Measurements from ENCODE around the gene HINFP. TPM values are rescaled to one million over a fixed set of nuclear protein-coding genes. Genes with fewer than 3 reads are reported as not detected.

The HINFP gene
- total RNA-seq, 4 donors from 2014 or later = 28.1 to 67.9 (median 49.0) TPM

DNA sequence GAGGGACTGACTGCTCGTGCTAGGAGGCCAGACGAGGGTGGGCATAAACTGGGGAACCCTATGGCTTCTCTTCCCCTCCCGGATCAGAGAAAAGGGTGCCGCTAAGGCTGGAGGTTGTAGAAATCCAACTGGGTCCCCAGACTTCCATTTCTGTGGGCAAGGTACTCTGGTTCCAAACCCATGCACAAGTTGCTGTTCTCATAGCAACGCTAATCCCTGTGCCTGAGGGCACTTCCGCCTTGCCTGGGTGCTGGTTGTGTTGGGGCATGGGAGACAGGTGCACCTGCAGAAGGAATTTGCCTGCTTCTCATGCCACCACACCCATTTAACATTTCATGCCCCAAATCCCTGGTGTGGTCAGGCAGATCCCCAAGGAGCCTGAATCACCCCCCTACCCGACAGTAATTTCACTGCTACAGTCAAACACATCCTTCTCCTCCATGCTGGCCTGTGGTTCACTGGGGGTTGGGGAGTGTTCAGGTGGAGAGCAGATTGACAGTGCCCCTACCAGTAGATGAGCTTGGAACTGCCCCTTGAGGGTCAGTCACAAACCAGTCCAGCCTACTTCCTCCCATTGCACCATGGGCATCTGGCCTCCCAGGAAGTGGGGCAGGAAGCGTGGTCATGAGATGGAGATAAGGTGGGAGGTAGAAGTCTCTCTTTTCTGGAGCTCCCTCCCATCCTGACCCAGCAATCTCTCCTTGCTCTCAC, 13.1 kb upstream of the HINFP start:
- Histone ChIP-seq H3K4me3 (peak overlapping the region; percentile 81 to 96 (median 86)), H3K27ac (peak overlapping the region; percentile 85 to 91 (median 88)), H3K9me3 (no peaks in the 10 kb centered on the region), H3K4me1 (peaks cover 5 to 40% (median 10%) of the 10 kb centered on the region in 4 donors), H3K27me3 (no peaks in the 10 kb centered on the region), H3K36me3 (peaks cover 0 to 32% (median 0%) of the 10 kb centered on the region in 3 donors)
- TF ChIP-seq CTCF (IDR thresholded peaks at IDR 0.05) = no peak
- TF ChIP-seq POLR2A (IDR thresholded peaks at IDR 0.05) = peak; percentile 15 to 29
- peak; percentile 63 to 78 (median 64) for DNase-seq

DNA sequence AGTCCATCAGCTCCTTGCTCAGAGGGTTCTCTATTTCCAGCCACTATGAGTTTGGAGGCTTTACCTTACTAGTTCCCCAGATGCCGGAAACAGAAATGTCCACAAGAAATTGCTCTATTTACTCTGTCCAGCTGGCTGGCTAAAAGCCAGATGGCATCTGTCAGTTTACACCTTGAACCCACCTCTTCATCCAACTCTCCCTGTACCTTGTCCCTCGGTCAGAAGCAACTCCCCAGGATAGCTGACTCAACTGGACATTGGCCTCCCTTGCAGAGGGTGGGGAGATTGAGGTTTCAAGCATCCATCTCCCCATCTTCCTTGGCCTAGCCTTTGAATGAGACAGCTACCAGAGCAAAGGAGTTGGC, 12.5 kb upstream of the HINFP start:
- Histone ChIP-seq H3K9me3 (no peaks in the 10 kb centered on the region), H3K4me3 (peak overlapping the region in 3 of 4 donors; percentile 81 to 90 (median 83)), H3K27ac (peak overlapping the region; percentile 85 to 91 (median 88)), H3K36me3 (peaks cover 0 to 38% (median 0%) of the 10 kb centered on the region in 3 donors), H3K27me3 (no peaks in the 10 kb centered on the region), H3K4me1 (peaks cover 5 to 38% (median 10%) of the 10 kb centered on the region in 4 donors)
- no peak for TF ChIP-seq CTCF (IDR thresholded peaks at IDR 0.05)
- TF ChIP-seq POLR2A (IDR thresholded peaks at IDR 0.05) = no peak
- DNase-seq = peak in 2 of 3 donors; percentile 68 to 85

DNA sequence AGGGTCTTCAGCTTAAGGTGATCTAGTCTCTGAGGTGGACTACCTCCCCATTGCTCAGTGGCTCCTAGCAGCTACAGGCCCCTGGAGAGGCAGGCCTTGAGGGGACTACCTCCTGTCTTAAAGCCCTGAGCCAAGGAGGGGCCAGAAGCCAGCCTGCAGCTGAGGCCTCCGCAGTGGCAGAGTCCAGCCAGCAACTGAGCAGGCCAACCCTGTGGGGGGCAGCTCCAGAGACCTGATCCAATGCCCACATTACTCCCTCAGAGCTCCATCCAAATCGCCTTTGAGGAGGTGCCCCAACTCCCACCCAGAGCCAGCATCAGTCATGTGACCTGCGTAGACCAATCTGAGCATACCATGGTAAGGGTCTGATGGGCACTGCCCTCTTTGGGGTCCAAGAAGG, 11.5 kb upstream of the HINFP start:
- TF ChIP-seq CTCF (IDR thresholded peaks at IDR 0.05) (no peak), POLR2A (IDR thresholded peaks at IDR 0.05) (no peak)
- Histone ChIP-seq H3K9me3 (no peaks in the 10 kb centered on the region), H3K4me1 (peaks cover 5 to 38% (median 10%) of the 10 kb centered on the region in 4 donors), H3K27me3 (no peaks in the 10 kb centered on the region), H3K4me3 (peak overlapping the region in 1 of 4 donors; percentile 90), H3K27ac (no peak overlapping the region), H3K36me3 (peaks cover 0 to 48% (median 0%) of the 10 kb centered on the region in 3 donors)
- DNase-seq = peak in 1 of 3 donors; percentile 18

- H3K27me3 ChIP-seq = no peaks in the 10 kb centered on the region
- TF ChIP-seq POLR2A (IDR thresholded peaks at IDR 0.05) = no peak
- TF ChIP-seq CTCF (IDR thresholded peaks at IDR 0.05) = no peak
- H3K36me3 ChIP-seq = peaks cover 0 to 52% (median 0%) of the 10 kb centered on the region in 3 donors
- peak in 1 of 3 donors; percentile 16 for DNase-seq
- no peaks in the 10 kb centered on the region for H3K9me3 ChIP-seq
- H3K4me3 ChIP-seq = no peak overlapping the region
- peaks cover 5 to 38% (median 10%) of the 10 kb centered on the region in 4 donors for H3K4me1 ChIP-seq
- no peak overlapping the region for H3K27ac ChIP-seq
Measured at GRCh38 chr11:119110439-119110838, 10.9 kb upstream of the HINFP start.

DNA sequence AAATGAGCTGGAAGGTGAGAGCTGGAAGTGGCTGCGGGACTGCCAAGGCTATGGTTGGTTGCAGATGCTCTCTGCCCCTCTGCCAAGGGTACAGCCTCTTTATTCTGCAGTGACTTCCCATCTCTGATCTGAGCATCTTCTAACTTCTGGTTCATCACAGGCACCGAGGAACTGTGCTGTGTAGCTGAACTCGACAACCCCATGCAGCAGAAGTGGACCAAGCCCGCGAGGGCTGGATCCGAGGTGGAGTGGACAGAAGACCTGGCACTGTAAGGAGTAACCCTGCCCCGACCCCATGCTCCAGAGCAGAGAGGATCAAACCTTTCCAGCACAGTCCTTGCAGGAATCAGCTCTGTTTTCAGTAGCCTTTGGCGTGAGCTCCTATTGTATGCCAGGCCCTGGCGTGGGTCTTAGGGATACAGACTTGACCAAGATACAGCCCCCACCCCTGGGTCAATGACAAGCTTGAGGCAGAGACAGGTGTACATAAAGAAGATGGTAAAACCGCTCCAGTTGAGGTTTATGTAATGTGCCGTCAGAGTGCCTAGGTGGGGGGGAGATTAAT, 9.9 kb upstream of the HINFP start:
- Histone ChIP-seq H3K27me3 (no peaks in the 10 kb centered on the region), H3K4me1 (peaks cover 5 to 32% (median 10%) of the 10 kb centered on the region in 4 donors), H3K4me3 (no peak overlapping the region), H3K9me3 (no peaks in the 10 kb centered on the region), H3K36me3 (peaks cover 0 to 62% (median 0%) of the 10 kb centered on the region in 3 donors), H3K27ac (no peak overlapping the region)
- TF ChIP-seq POLR2A (IDR thresholded peaks at IDR 0.05) (no peak), CTCF (IDR thresholded peaks at IDR 0.05) (no peak)
- no peak for DNase-seq

Data from Peyer's patch (tissue), 4 donors.